BJ (cell line): ENCODE results near the gene CUL3. TPM values are rescaled to one million over a fixed set of nuclear protein-coding genes. Genes with fewer than 3 reads are reported as not detected.
A peak's percentile ranks its signal among the peaks of the same experiment; 100 is the strongest.
"Not testable (repeated sequence)": the region's sequence is repeated elsewhere in the genome, so short reads cannot be mapped to it uniquely, and the experiment has no call there.

Experiments
- CTCF ChIA-PET: fragments of 350-600 bp; formaldehyde crosslinking; extraction: SDS; loops from one replicate; lab custom pipeline; 2021; ENCODE audit warnings: antibody characterized with exemption, inconsistent platforms; lab: Yijun Ruan, JAX
- POLR2A ChIA-PET: fragments of 300-600 bp; sonication (Branson Sonifier 250); formaldehyde crosslinking; extraction: SDS; loops from one replicate; lab custom pipeline; 2021; ENCODE audit warnings: antibody characterized with exemption; lab: Charles Lee
- DNase-seq: peaks from one replicate; pipeline ENCODE4 v3.0.0-alpha.2; 2011; ENCODE audit warnings: low read depth
- H3K27me3 ChIP-seq: 2 replicates; pipeline ENCODE4 v1.6.0; 2011; ENCODE audit warnings: low read length; ENCODE audit not compliant: control insufficient read depth, insufficient read depth
- H3K36me3 ChIP-seq: 2 replicates; pipeline ENCODE4 v1.5.1; 2011; ENCODE audit warnings: low read length; ENCODE audit not compliant: control insufficient read depth, insufficient read depth
- H3K4me3 ChIP-seq: 2 replicates; pipeline ENCODE4 v1.5.1; 2011; ENCODE audit warnings: low read depth, mild to moderate bottlenecking, control low read depth, low read length
- CTCF ChIP-seq: IDR thresholded peaks from 2 replicates; pipeline ENCODE4 v1.5.1; 2011; ENCODE audit warnings: low read depth, mild to moderate bottlenecking, control low read depth, inconsistent platforms, low read length, moderate library complexity; ENCODE audit not compliant: insufficient read depth
- polyA plus RNA-seq: library from polyadenylated mRNA; depleted of rRNA; stranded (reverse); fragments of >200 nt; gene quantifications from 2 replicates; pipeline ENCODE4 v1.2.3, GENCODE V29; 2011

Gene CUL3
- polyA plus RNA-seq, 1 experiment: 12.8 TPM

- no peak for TF ChIP-seq CTCF
- no peak overlapping the region for H3K4me3 ChIP-seq
- H3K36me3 ChIP-seq: no peaks in the 10 kb centered on the region
- CTCF ChIA-PET: no interaction called here
- no peak for DNase-seq
- H3K27me3 ChIP-seq: no peaks in the 10 kb centered on the region
- POLR2A ChIA-PET: no interaction called here
These were observed 6.1 kb upstream of the CUL3 start for GRCh38 chr2:224591220-224591619.

- Histone ChIP-seq H3K27me3 (no peaks in the 10 kb centered on the region), H3K4me3 (peak overlapping the region; percentile 80), H3K36me3 (no peaks in the 10 kb centered on the region)
- DNase-seq: no peak
- ChIA-PET POLR2A (interaction anchor here (0.5 to 0.8 kb wide), 4 partner anchors 17 to 436 kb away, joined by 3 to 4 read pairs (median 4); no protein-coding TSS in a partner anchor), CTCF (interaction anchor here (0.6 to 0.8 kb wide), 2 partner anchors 158 to 217 kb away, joined by 3 read pairs; no protein-coding TSS in a partner anchor)
- no peak for TF ChIP-seq CTCF
These were observed 1.0 kb upstream of the CUL3 start for GRCh38 chr2:224586127-224586695.

- ChIA-PET CTCF (interaction anchor here (0.9 kb wide), 1 partner anchor 10 kb away, joined by 3 read pairs; no protein-coding TSS in a partner anchor), POLR2A (interaction anchor here (0.6 kb wide), 1 partner anchor 109 kb away, joined by 7 read pairs; no protein-coding TSS in a partner anchor)
- Histone ChIP-seq H3K4me3 (peak overlapping the region; percentile 89), H3K27me3 (no peaks in the 10 kb centered on the region), H3K36me3 (no peaks in the 10 kb centered on the region)
- no peak for DNase-seq
- TF ChIP-seq CTCF: no peak
These were observed 365 bp downstream of the CUL3 start for GRCh38 chr2:224584785-224585210.

- ChIA-PET POLR2A (interaction anchor here (0.6 kb wide), 1 partner anchor 39 kb away, joined by 3 read pairs; no protein-coding TSS in a partner anchor), CTCF (interaction anchor here (0.6 to 1.5 kb wide), 4 partner anchors 9 to 218 kb away, joined by 3 read pairs; no protein-coding TSS in a partner anchor)
- Histone ChIP-seq H3K27me3 (no peaks in the 10 kb centered on the region), H3K4me3 (peak overlapping the region; percentile 89), H3K36me3 (no peaks in the 10 kb centered on the region)
- no peak for TF ChIP-seq CTCF
- no peak for DNase-seq
These were observed 915 bp downstream of the CUL3 start for GRCh38 chr2:224584111-224584784.

- DNase-seq, H3K36me3 ChIP-seq, H3K27me3 ChIP-seq, POLR2A ChIA-PET: not testable (repeated sequence)
- H3K4me3 ChIP-seq: peak overlapping the region; percentile 89
- CTCF ChIA-PET: interaction anchor here (1.0 to 1.7 kb wide), 3 partner anchors 10 to 613 kb away, joined by 3 to 5 read pairs (median 3); no protein-coding TSS in a partner anchor
These were observed 2.1 kb downstream of the CUL3 start for GRCh38 chr2:224583033-224583432.
